HK-2 (cell line): Measurements from ENCODE around the gene CRCP.
A peak's percentile ranks its signal among the peaks of the same experiment; 100 is the strongest.
"Not testable (repeated sequence)": the region's sequence is repeated elsewhere in the genome, so short reads cannot be mapped to it uniquely, and the experiment has no call there.

ENCODE experiments used
- DNase-seq: peaks from one replicate; pipeline ENCODE4 v3.0.0-alpha.2; 2018; ENCODE audit not compliant: unreplicated experiment

Gene CRCP

GRCh38 chr7:66105263-66105748 is 9.3 kb upstream of the CRCP start:
- no peak for DNase-seq

- not testable (repeated sequence) for DNase-seq
These were observed 6.2 kb upstream of the CRCP start for GRCh38 chr7:66108410-66108809.

- DNase-seq, result peak; percentile 90
These were observed 3.8 kb upstream of the CRCP start for GRCh38 chr7:66110856-66111255.

- DNase-seq, result not testable (repeated sequence)
These were observed 2.2 kb downstream of the CRCP start for GRCh38 chr7:66116680-66117420.

- DNase-seq, result no peak
These were observed 4.0 kb downstream of the CRCP start for GRCh38 chr7:66118603-66119002.

- no peak for DNase-seq
These were observed 4.7 kb downstream of the CRCP start for GRCh38 chr7:66119245-66119850.

- DNase-seq, result no peak
These were observed 8.5 kb downstream of the CRCP start for GRCh38 chr7:66123175-66123528.

- DNase-seq, result not testable (repeated sequence)
These were observed 9.9 kb downstream of the CRCP start for GRCh38 chr7:66124569-66124861.

- DNase-seq, result no peak
These were observed 10.5 kb downstream of the CRCP start for GRCh38 chr7:66125052-66125694.

GRCh38 chr7:66125781-66126352 is 11.2 kb downstream of the CRCP start:
- not testable (repeated sequence) for DNase-seq

GRCh38 chr7:66127172-66127571 is 12.5 kb downstream of the CRCP start:
- DNase-seq, result not testable (repeated sequence)

- DNase-seq, result no peak
These were observed 24.5 kb downstream of the CRCP start for GRCh38 chr7:66138994-66139752.

GRCh38 chr7:66140924-66141323 is 26.3 kb downstream of the CRCP start:
- no peak for DNase-seq

- DNase-seq, result no peak
These were observed 27.7 kb downstream of the CRCP start for GRCh38 chr7:66142334-66142733.

- DNase-seq, result no peak
These were observed 28.3 kb downstream of the CRCP start for GRCh38 chr7:66142996-66143395.

- DNase-seq, result no peak
These were observed 29.3 kb downstream of the CRCP start for GRCh38 chr7:66143876-66144332.

GRCh38 chr7:66145400-66146104 is 30.9 kb downstream of the CRCP start:
- no peak for DNase-seq

GRCh38 chr7:66146701-66147100 is 32.1 kb downstream of the CRCP start:
- DNase-seq, result no peak

- DNase-seq, result not testable (repeated sequence)
These were observed 33.0 kb downstream of the CRCP start for GRCh38 chr7:66147657-66148056.

GRCh38 chr7:66150471-66150870 is 35.8 kb downstream of the CRCP start:
- no peak for DNase-seq
